HEK293 (cell line): Measurements from ENCODE around the gene ERBIN.

Source experiments
- CTCF ChIA-PET: fragments of 350-600 bp; formaldehyde crosslinking; extraction: SDS; loops from one replicate; lab custom pipeline; 2021; ENCODE audit warnings: antibody characterized with exemption; lab: Yijun Ruan, JAX
- POLR2A ChIA-PET: fragments of 300-600 bp; formaldehyde crosslinking; extraction: SDS; loops from one replicate; lab custom pipeline; 2020; ENCODE audit warnings: antibody characterized with exemption, inconsistent platforms; lab: Yijun Ruan, JAX
- H3K27ac ChIP-seq: fragments of 200-500 bp; sonication (Bioruptor generic); 2 replicates; pipeline ENCODE4 v1.5.1; 2014; ENCODE audit warnings: low read depth, low read length, control low read depth, inconsistent platforms; ENCODE audit errors: extremely low read depth
- H3K36me3 ChIP-seq, 2 experiments: fragments of 200-500 bp in 1 of 2; sonication (Bioruptor generic) in 1 of 2; 1 replicate in 1 of 2; 2 replicates in 1 of 2; pipeline ENCODE4 v1.5.1; 2014 to 2017; ENCODE audit warnings: inconsistent platforms in 2 of 2, low read length in 2 of 2; ENCODE audit not compliant: control insufficient read depth in 2 of 2, insufficient read depth in 1 of 2
- H3K4me1 ChIP-seq: fragments of 200-500 bp; sonication (Bioruptor generic); 2 replicates; pipeline ENCODE4 v1.5.1; 2014; ENCODE audit warnings: mild to moderate bottlenecking, low read length, inconsistent platforms; ENCODE audit not compliant: control insufficient read depth, insufficient read depth
- H3K4me3 ChIP-seq: 2 replicates; pipeline ENCODE4 v1.5.1; 2011; ENCODE audit warnings: low read depth, mild to moderate bottlenecking, control low read depth, low read length, moderate library complexity
- H3K9me3 ChIP-seq: fragments of 200-500 bp; sonication (Bioruptor generic); 2 replicates; pipeline ENCODE4 v1.5.1; 2014; ENCODE audit warnings: low read depth, low read length, inconsistent platforms; ENCODE audit not compliant: control insufficient read depth, insufficient read depth
- BCL6B ChIP-seq: fragments of 450-650 bp; formaldehyde crosslinking; IDR thresholded peaks from 2 replicates; pipeline ENCODE4 v1.5.1; 2017; ENCODE audit warnings: missing biosample characterization, missing genetic modification characterization
- EGR2 ChIP-seq: fragments of 450-650 bp; formaldehyde crosslinking; IDR thresholded peaks from 2 replicates; pipeline ENCODE4 v1.5.1; 2016; ENCODE audit warnings: low read depth, missing biosample characterization, missing genetic modification characterization
- KLF1 ChIP-seq: fragments of 450-650 bp; formaldehyde crosslinking; IDR thresholded peaks from 2 replicates; pipeline ENCODE4 v1.5.1; 2016; ENCODE audit warnings: missing biosample characterization, missing genetic modification characterization
- OVOL3 ChIP-seq: fragments of 450-650 bp; formaldehyde crosslinking; IDR thresholded peaks from 2 replicates; pipeline ENCODE4 v1.5.1; 2016; ENCODE audit warnings: missing biosample characterization, missing genetic modification characterization
- PRDM10 ChIP-seq: fragments of 450-650 bp; formaldehyde crosslinking; IDR thresholded peaks from 2 replicates; pipeline ENCODE4 v1.5.1; 2016; ENCODE audit warnings: missing biosample characterization, missing genetic modification characterization
- SP7 ChIP-seq: fragments of 450-650 bp; formaldehyde crosslinking; IDR thresholded peaks from 2 replicates; pipeline ENCODE4 v1.5.1; 2016; ENCODE audit warnings: missing biosample characterization, missing genetic modification characterization
- ZEB2 ChIP-seq: fragments of 450-650 bp; formaldehyde crosslinking; IDR thresholded peaks from 2 replicates; pipeline ENCODE4 v1.5.1; 2016; ENCODE audit warnings: missing biosample characterization, missing genetic modification characterization
- ZFP37 ChIP-seq: fragments of 450-650 bp; formaldehyde crosslinking; IDR thresholded peaks from 2 replicates; pipeline ENCODE4 v1.5.1; 2016; ENCODE audit warnings: missing biosample characterization, missing genetic modification characterization
- ZNF362 ChIP-seq: fragments of 450-650 bp; formaldehyde crosslinking; IDR thresholded peaks from 2 replicates; pipeline ENCODE4 v1.5.1; 2016; ENCODE audit warnings: missing biosample characterization, missing genetic modification characterization
- ZNF513 ChIP-seq: fragments of 450-650 bp; IDR thresholded peaks from 2 replicates; pipeline ENCODE4 v1.5.1; 2018; ENCODE audit warnings: missing biosample characterization, missing genetic modification characterization
- ZNF530 ChIP-seq: fragments of 450-650 bp; formaldehyde crosslinking; IDR thresholded peaks from 2 replicates; pipeline ENCODE4 v1.5.1; 2016; ENCODE audit warnings: low read depth, missing biosample characterization, missing genetic modification characterization
- ZNF561 ChIP-seq: fragments of 450-650 bp; IDR thresholded peaks from 2 replicates; pipeline ENCODE4 v1.5.1; 2018; ENCODE audit warnings: missing biosample characterization, missing genetic modification characterization, borderline replicate concordance
- ZNF639 ChIP-seq: fragments of 450-650 bp; formaldehyde crosslinking; IDR thresholded peaks from 2 replicates; pipeline ENCODE4 v1.5.1; 2016; ENCODE audit warnings: missing biosample characterization, missing genetic modification characterization
- ZNF654 ChIP-seq: fragments of 450-650 bp; formaldehyde crosslinking; IDR thresholded peaks from 2 replicates; pipeline ENCODE4 v1.5.1; 2016; ENCODE audit warnings: low read depth, missing biosample characterization, missing genetic modification characterization

ERBIN gene

DNA sequence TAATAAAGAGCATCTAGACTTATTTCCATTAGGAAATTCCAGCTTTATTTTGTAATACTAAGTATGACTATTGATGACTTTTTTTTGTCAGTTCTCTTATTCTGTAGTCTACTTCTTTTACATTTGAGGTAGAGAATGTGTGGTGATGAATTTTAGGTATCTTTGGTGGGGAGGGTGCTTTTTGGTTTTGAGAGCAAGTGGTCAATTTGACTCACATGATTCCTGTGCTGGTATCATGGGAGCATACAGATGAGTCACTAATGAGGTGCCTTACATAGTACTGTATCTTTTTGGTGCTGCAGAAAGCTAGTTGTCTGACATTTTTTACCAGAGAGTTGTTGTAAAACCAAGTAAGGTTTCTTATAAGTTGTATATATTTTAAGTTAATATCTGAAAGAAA lies 35.3 kb downstream of the ERBIN start:
- TF ChIP-seq EGR2 (tag by site-specific recombination) = no peak
- peak; percentile 34; the same call in 1 of the 2 replicates for TF ChIP-seq SP7 (tag by site-specific recombination)
- TF ChIP-seq, all 188 proteins: peak for 1
- Histone ChIP-seq H3K9me3 (no peaks in the 10 kb centered on the region), H3K36me3 (no peaks in the 10 kb centered on the region), H3K27ac (no peak overlapping the region), H3K4me3 (no peak overlapping the region), H3K4me1 (0 out of 2 replicates have a peak, but pooled peaks cover 10% of the 10 kb centered on the region)
- POLR2A ChIA-PET = no interaction called here
- CTCF ChIA-PET = interaction anchor here (1.0 kb wide), 1 partner anchor 42 kb away, joined by 9 read pairs; no protein-coding TSS in a partner anchor

GRCh38 chr5:65967288-65968066 lies 41.1 kb downstream of the ERBIN start:
- H3K9me3 ChIP-seq = no peaks in the 10 kb centered on the region
- ChIA-PET POLR2A (interaction anchor here (0.6 kb wide), 1 partner anchor 40 kb away, joined by 4 read pairs; no protein-coding TSS in a partner anchor), CTCF (interaction anchor here (0.5 to 0.6 kb wide), 3 partner anchors 130 to 508 kb away, joined by 3 read pairs; no protein-coding TSS in a partner anchor)
- no peak overlapping the region for H3K4me3 ChIP-seq
- H3K27ac ChIP-seq = no peak overlapping the region
- no peaks in the 10 kb centered on the region for H3K36me3 ChIP-seq
- TF ChIP-seq ZEB2 (tag by site-specific recombination) (no peak), PRDM10 (tag by site-specific recombination) (peak; percentile 70)
- peaks cover 18% of the 10 kb centered on the region for H3K4me1 ChIP-seq

- no peaks in the 10 kb centered on the region for H3K9me3 ChIP-seq
- H3K4me1 ChIP-seq = peaks cover 18% of the 10 kb centered on the region
- no peak overlapping the region for H3K4me3 ChIP-seq
- CTCF ChIA-PET = interaction anchor here (0.7 kb wide), 1 partner anchor 14 kb away, joined by 3 read pairs; no protein-coding TSS in a partner anchor
- H3K27ac ChIP-seq = no peak overlapping the region
- POLR2A ChIA-PET = no interaction called here
- no peaks in the 10 kb centered on the region for H3K36me3 ChIP-seq
- TF ChIP-seq ZNF513 (no peak), BCL6B (tag by site-specific recombination) (peak; percentile 100), OVOL3 (tag by site-specific recombination) (0 out of 2 replicates have a peak, but pooled peaks have one; percentile 5), KLF1 (tag by site-specific recombination) (no peak), ZNF362 (tag by site-specific recombination) (no peak), ZNF639 (tag by site-specific recombination) (no peak), ZNF654 (tag by site-specific recombination) (no peak), ZNF561 (0 out of 2 replicates have a peak, but pooled peaks have one; percentile 18), ZFP37 (tag by site-specific recombination) (no peak), ZNF530 (tag by site-specific recombination) (no peak)
Observed at GRCh38 chr5:65969539-65970393, 43.4 kb downstream of the ERBIN start.
